Measurements from ENCODE around the gene NRROS. TPM values are rescaled to one million over a fixed set of nuclear protein-coding genes. Genes with fewer than 3 reads are reported as not detected.
"Not testable (repeated sequence)": the region's sequence is repeated elsewhere in the genome, so short reads cannot be mapped to it uniquely, and the experiment has no call there.

The NRROS gene
- total RNA-seq, 2 experiments from 2014 or later, result 37.5 to 39.9 TPM

- ChIA-PET POLR2A (interaction anchor here (1.6 kb wide), 1 partner anchor 9 kb away, joined by 5 read pairs; no protein-coding TSS in a partner anchor), CTCF (interaction anchor here (2.4 to 10.0 kb wide), 3 partner anchors 8 to 48 kb away, joined by 7 to 107 read pairs (median 42); no protein-coding TSS in a partner anchor)
- H3K27ac Mint-ChIP-seq; H3K4me3 Mint-ChIP-seq; DNase-seq; H3K9me3 Mint-ChIP-seq (ENCODE audit: insufficient read depth); H3K27me3 Mint-ChIP-seq (ENCODE audit: low read depth); ATAC-seq: not testable (repeated sequence)
- Mint-ChIP-seq H3K36me3 (ENCODE audit: low read depth) (peaks cover 28% of the 10 kb centered on the region), H3K4me1 (ENCODE audit: low read depth) (peaks cover 79% of the 10 kb centered on the region)
Observed at GRCh38 chr3:196637941-196638340, 1.6 kb upstream of the NRROS start.

GRCh38 chr3:196638861-196639482 lies 522 bp upstream of the NRROS start:
- H3K27ac Mint-ChIP-seq, result peak overlapping the region; percentile 90
- ATAC-seq, result no peak
- H3K4me1 Mint-ChIP-seq (ENCODE audit: low read depth), result peaks cover 79% of the 10 kb centered on the region
- peak overlapping the region; percentile 87 for H3K4me3 Mint-ChIP-seq
- peaks cover 34% of the 10 kb centered on the region for H3K36me3 Mint-ChIP-seq (ENCODE audit: low read depth)
- POLR2A ChIA-PET, result interaction anchor here (0.7 to 1.8 kb wide), 7 partner anchors 10 to 303 kb away, joined by 3 to 5 read pairs (median 4); partner anchors contain the start of gene NCBP2
- CTCF ChIA-PET, result interaction anchor here (0.8 to 10.0 kb wide), 4 partner anchors 9 to 102 kb away, joined by 3 to 107 read pairs (median 24); no protein-coding TSS in a partner anchor
- no peaks in the 10 kb centered on the region for H3K27me3 Mint-ChIP-seq (ENCODE audit: low read depth)
- no peaks in the 10 kb centered on the region for H3K9me3 Mint-ChIP-seq (ENCODE audit: insufficient read depth)
- no peak for DNase-seq

GRCh38 chr3:196640297-196641018 lies 964 bp downstream of the NRROS start:
- H3K27me3 Mint-ChIP-seq (ENCODE audit: low read depth), result no peaks in the 10 kb centered on the region
- H3K9me3 Mint-ChIP-seq (ENCODE audit: insufficient read depth), result no peaks in the 10 kb centered on the region
- ATAC-seq (no peak), DNase-seq (no peak)
- POLR2A ChIA-PET, result interaction anchor here (0.5 to 1.8 kb wide), 9 partner anchors 9 to 385 kb away, joined by 3 to 11 read pairs (median 4); partner anchors contain the start of gene NCBP2
- CTCF ChIA-PET, result interaction anchor here (1.0 to 10.0 kb wide), 5 partner anchors 31 to 329 kb away, joined by 3 to 107 read pairs (median 10); no protein-coding TSS in a partner anchor
- peak overlapping the region; percentile 87 for H3K4me3 Mint-ChIP-seq
- peaks cover 82% of the 10 kb centered on the region for H3K4me1 Mint-ChIP-seq (ENCODE audit: low read depth)
- peaks cover 45% of the 10 kb centered on the region for H3K36me3 Mint-ChIP-seq (ENCODE audit: low read depth)
- peak overlapping the region; percentile 90 for H3K27ac Mint-ChIP-seq

GRCh38 chr3:196641333-196642054 lies 2.0 kb downstream of the NRROS start:
- H3K4me3 Mint-ChIP-seq, result peak overlapping the region; percentile 87
- no peak for DNase-seq
- H3K36me3 Mint-ChIP-seq (ENCODE audit: low read depth), result peaks cover 51% of the 10 kb centered on the region
- ATAC-seq, result no peak
- ChIA-PET CTCF (interaction anchor here (0.8 to 10.0 kb wide), 6 partner anchors 9 to 328 kb away, joined by 3 to 107 read pairs (median 6); no protein-coding TSS in a partner anchor), POLR2A (interaction anchor here (0.7 to 1.7 kb wide), 4 partner anchors 10 to 32 kb away, joined by 3 to 11 read pairs (median 7); no protein-coding TSS in a partner anchor)
- H3K27ac Mint-ChIP-seq, result peak overlapping the region; percentile 78
- H3K4me1 Mint-ChIP-seq (ENCODE audit: low read depth), result peaks cover 86% of the 10 kb centered on the region
- no peaks in the 10 kb centered on the region for H3K27me3 Mint-ChIP-seq (ENCODE audit: low read depth)
- no peaks in the 10 kb centered on the region for H3K9me3 Mint-ChIP-seq (ENCODE audit: insufficient read depth)

DNA sequence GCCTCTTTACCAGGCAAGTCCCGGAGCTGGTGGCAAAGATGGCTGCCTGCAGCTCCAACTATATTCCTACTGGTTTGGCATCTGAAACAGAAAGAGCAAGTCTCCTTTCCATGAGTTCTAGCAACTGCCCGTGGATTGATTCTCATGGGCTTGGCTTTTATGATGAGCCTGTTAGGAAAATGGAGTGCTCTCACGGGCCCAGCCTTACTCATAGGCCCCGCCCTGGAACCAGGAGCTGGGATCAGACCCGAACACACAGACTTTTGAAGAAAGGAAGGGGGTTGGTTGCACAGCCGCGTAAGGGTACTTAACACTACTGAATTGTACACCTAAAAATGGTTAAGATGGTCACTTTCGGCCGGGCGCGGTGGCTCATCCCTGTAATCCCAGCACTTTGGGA lies 2.9 kb downstream of the NRROS start:
- ChIA-PET CTCF (interaction anchor here (0.9 to 10.0 kb wide), 4 partner anchors 10 to 43 kb away, joined by 3 to 107 read pairs (median 26); no protein-coding TSS in a partner anchor), POLR2A (interaction anchor here (1.1 kb wide), 1 partner anchor 11 kb away, joined by 5 read pairs; no protein-coding TSS in a partner anchor)
- no peak overlapping the region for H3K27ac Mint-ChIP-seq
- peak overlapping the region; percentile 87 for H3K4me3 Mint-ChIP-seq
- H3K4me1 Mint-ChIP-seq (ENCODE audit: low read depth), result peaks cover 86% of the 10 kb centered on the region
- no peaks in the 10 kb centered on the region for H3K9me3 Mint-ChIP-seq (ENCODE audit: insufficient read depth)
- no peaks in the 10 kb centered on the region for H3K27me3 Mint-ChIP-seq (ENCODE audit: low read depth)
- ATAC-seq, result no peak
- H3K36me3 Mint-ChIP-seq (ENCODE audit: low read depth), result peaks cover 58% of the 10 kb centered on the region
- no peak for DNase-seq

GRCh38 chr3:196643201-196643749 lies 3.8 kb downstream of the NRROS start:
- DNase-seq (no peak), ATAC-seq (no peak)
- H3K4me1 Mint-ChIP-seq (ENCODE audit: low read depth), result peaks cover 83% of the 10 kb centered on the region
- peak overlapping the region; percentile 30 for H3K27ac Mint-ChIP-seq
- no peaks in the 10 kb centered on the region for H3K27me3 Mint-ChIP-seq (ENCODE audit: low read depth)
- no peaks in the 10 kb centered on the region for H3K9me3 Mint-ChIP-seq (ENCODE audit: insufficient read depth)
- no peak overlapping the region for H3K4me3 Mint-ChIP-seq
- CTCF ChIA-PET, result interaction anchor here (2.4 to 10.0 kb wide), 2 partner anchors 11 to 34 kb away, joined by 7 to 107 read pairs; no protein-coding TSS in a partner anchor
- peaks cover 59% of the 10 kb centered on the region for H3K36me3 Mint-ChIP-seq (ENCODE audit: low read depth)
- POLR2A ChIA-PET, result no interaction called here

GRCh38 chr3:196643761-196644160 lies 4.3 kb downstream of the NRROS start:
- H3K4me1 Mint-ChIP-seq (ENCODE audit: low read depth), result peaks cover 82% of the 10 kb centered on the region
- H3K27me3 Mint-ChIP-seq (ENCODE audit: low read depth), result no peaks in the 10 kb centered on the region
- ChIA-PET CTCF (interaction anchor here (2.3 to 10.0 kb wide), 3 partner anchors 12 to 41 kb away, joined by 6 to 107 read pairs (median 7); no protein-coding TSS in a partner anchor), POLR2A (no interaction called here)
- no peak overlapping the region for H3K4me3 Mint-ChIP-seq
- no peak for ATAC-seq
- H3K27ac Mint-ChIP-seq, result peak overlapping the region; percentile 30
- no peak for DNase-seq
- H3K9me3 Mint-ChIP-seq (ENCODE audit: insufficient read depth), result no peaks in the 10 kb centered on the region
- H3K36me3 Mint-ChIP-seq (ENCODE audit: low read depth), result peaks cover 61% of the 10 kb centered on the region

DNA sequence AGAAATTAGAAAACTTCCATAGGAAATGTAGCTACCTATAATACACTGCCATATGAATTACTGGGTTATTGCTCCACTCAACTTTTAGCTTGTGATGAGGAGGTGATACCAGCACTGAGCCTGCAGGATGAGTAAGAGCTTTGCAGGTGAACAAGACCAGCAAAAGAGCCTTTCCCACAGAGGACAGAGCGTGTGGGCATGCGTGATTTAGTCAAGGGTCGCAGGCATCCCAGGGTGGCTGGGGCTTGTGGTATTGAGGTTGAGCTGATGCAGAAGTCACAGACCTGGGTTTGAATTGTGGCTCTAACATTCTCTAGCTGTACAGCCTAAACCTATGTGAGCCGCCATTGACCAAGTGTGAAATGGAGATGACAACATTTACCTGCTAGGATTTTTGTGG lies 5.6 kb downstream of the NRROS start:
- DNase-seq, result no peak
- peak; percentile 4 for ATAC-seq
- ChIA-PET POLR2A (interaction anchor here (0.6 to 1.1 kb wide), 3 partner anchors 13 to 36 kb away, joined by 3 to 4 read pairs (median 4); no protein-coding TSS in a partner anchor), CTCF (interaction anchor here (0.9 to 10.0 kb wide), 5 partner anchors 13 to 40 kb away, joined by 3 to 107 read pairs (median 6); no protein-coding TSS in a partner anchor)
- Mint-ChIP-seq H3K4me3 (no peak overlapping the region), H3K27ac (peak overlapping the region; percentile 9), H3K4me1 (ENCODE audit: low read depth) (peaks cover 79% of the 10 kb centered on the region), H3K27me3 (ENCODE audit: low read depth) (no peaks in the 10 kb centered on the region), H3K9me3 (ENCODE audit: insufficient read depth) (no peaks in the 10 kb centered on the region), H3K36me3 (ENCODE audit: low read depth) (peaks cover 66% of the 10 kb centered on the region)

GRCh38 chr3:196645897-196646665 lies 6.6 kb downstream of the NRROS start:
- Mint-ChIP-seq H3K36me3 (ENCODE audit: low read depth) (peaks cover 63% of the 10 kb centered on the region), H3K4me1 (ENCODE audit: low read depth) (peaks cover 80% of the 10 kb centered on the region), H3K4me3 (no peak overlapping the region), H3K27ac (no peak overlapping the region), H3K27me3 (ENCODE audit: low read depth) (no peaks in the 10 kb centered on the region), H3K9me3 (ENCODE audit: insufficient read depth) (no peaks in the 10 kb centered on the region)
- CTCF ChIA-PET, result interaction anchor here (1.4 to 10.0 kb wide), 4 partner anchors 14 to 39 kb away, joined by 4 to 107 read pairs (median 6); no protein-coding TSS in a partner anchor
- ATAC-seq (no peak), DNase-seq (no peak)
- POLR2A ChIA-PET, result interaction anchor here (0.7 kb wide), 1 partner anchor 14 kb away, joined by 3 read pairs; no protein-coding TSS in a partner anchor

DNA sequence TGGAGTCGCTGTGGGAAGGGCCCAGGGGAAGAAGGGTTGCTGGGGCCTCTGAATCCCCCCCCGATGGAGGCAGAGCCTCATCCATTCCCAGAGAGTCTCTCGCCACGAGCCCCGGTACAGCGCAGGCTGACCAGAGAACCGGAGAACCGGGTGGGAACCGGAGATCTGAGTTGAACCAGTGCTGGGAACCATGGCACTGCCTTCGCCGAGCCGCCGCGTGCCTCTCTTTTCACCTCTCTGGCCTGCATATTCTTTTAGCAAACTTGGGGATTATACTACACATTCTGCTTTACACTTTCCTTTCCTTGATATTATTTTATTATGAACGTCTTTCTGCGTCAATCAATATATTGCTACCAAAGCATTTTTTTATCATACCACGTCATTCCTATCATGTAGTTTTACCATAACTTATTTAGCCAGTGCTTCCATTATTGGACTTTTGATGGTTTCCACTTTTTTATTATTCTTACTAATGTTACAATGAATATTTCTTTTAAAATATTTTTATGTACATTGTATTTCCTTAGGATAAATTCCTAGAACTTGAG lies 7.2 kb downstream of the NRROS start:
- POLR2A ChIA-PET, result no interaction called here
- H3K27ac Mint-ChIP-seq, result no peak overlapping the region
- ATAC-seq (no peak), DNase-seq (no peak)
- H3K27me3 Mint-ChIP-seq (ENCODE audit: low read depth), result no peaks in the 10 kb centered on the region
- H3K36me3 Mint-ChIP-seq (ENCODE audit: low read depth), result peaks cover 61% of the 10 kb centered on the region
- H3K9me3 Mint-ChIP-seq (ENCODE audit: insufficient read depth), result no peaks in the 10 kb centered on the region
- CTCF ChIA-PET, result interaction anchor here (1.0 to 1.1 kb wide), 2 partner anchors 37 kb away, joined by 4 to 5 read pairs; no protein-coding TSS in a partner anchor
- H3K4me1 Mint-ChIP-seq (ENCODE audit: low read depth), result peaks cover 77% of the 10 kb centered on the region
- H3K4me3 Mint-ChIP-seq, result no peak overlapping the region
